Left lung (tissue), 10 donors: ENCODE measurements around the gene NAALADL2. TPM values are rescaled to one million over a fixed set of nuclear protein-coding genes. Genes with fewer than 3 reads are reported as not detected.

Experiments used
- ATAC-seq: fragments of 200-7000 bp; cut with Tn5 transposase; one replicate; pipeline ENCODE4 v1.9.1; 2020; ENCODE audit warnings: moderate library complexity
- DNase-seq, 4 donors: peaks; one replicate each; pipeline ENCODE4 v3.0.0-alpha.2; 2013 to 2020
- H3K27ac ChIP-seq, 2 donors: fragments of 200-600 bp; sonication (generic) in 1 of 2; one replicate each; pipeline versions ENCODE4 v1.5.0 to v1.8.0; 2020 to 2021
- H3K27me3 ChIP-seq, 2 donors: fragments of 200-600 bp; sonication (generic) in 1 of 2; one replicate each; pipeline versions ENCODE4 v1.5.0 to v1.8.0; 2020 to 2021
- H3K36me3 ChIP-seq, 2 donors: fragments of 200-600 bp; sonication (generic) in 1 of 2; one replicate each; pipeline versions ENCODE4 v1.5.0 to v1.8.0; 2020 to 2021
- H3K4me1 ChIP-seq, 2 donors: fragments of 200-600 bp; one replicate each; pipeline ENCODE4 v1.8.0; 2021
- H3K4me3 ChIP-seq, 2 donors: fragments of 200-600 bp; sonication (generic) in 1 of 2; one replicate each; pipeline versions ENCODE4 v1.5.0 to v1.8.0; 2020 to 2021; ENCODE audit warnings: mild to moderate bottlenecking in 1 of 2
- H3K9me3 ChIP-seq, 2 donors: fragments of 200-600 bp; sonication (generic) in 1 of 2; one replicate each; pipeline versions ENCODE4 v1.5.0 to v1.8.0; 2020 to 2021
- intact Hi-C, 2 donors: fragments of 100-400 bp; cut with DNase I; formaldehyde crosslinking; loops; one replicate each; pipeline versions ENCODE4 v1.11.2 to v1.14.2; 2022
- polyA plus RNA-seq, 6 donors: library from polyadenylated mRNA; unstranded; fragments of 120-200 nt; gene quantifications; one replicate each; pipeline ENCODE4 v1.2.1, GENCODE V29; 2013; ENCODE audit not compliant: insufficient read length in 6 of 6
- total RNA-seq, 2 donors: library from RNA; stranded (reverse); fragmentation: NEBNext Ultra II Directional; extraction: Animal tissue kit (Norgen Biotek cat#: 25700); gene quantifications; one replicate each; pipeline ENCODE4 v1.2.1, GENCODE V29; 2021
- TF ChIP-seq, protein P1 (sequence below), 2 donors: fragments of 200-600 bp; sonication (generic) in 1 of 2; IDR thresholded peaks; one replicate each; pipeline versions ENCODE4 v1.5.0 to v1.8.0; 2021; ENCODE audit warnings: antibody characterized with exemption in 2 of 2
- donor health status: DM: no; HTN: yes; CAD: no.
- donor health status: DM: no; HTN: no; CAD: no.

Gene NAALADL2
- total and polyA plus RNA-seq, 8 donors: 9.8 to 23.3 (median 17.8) TPM

GRCh38 chr3:175335229-175335628 lies 476.1 kb downstream of the NAALADL2 start:
- Histone ChIP-seq H3K4me1 (no peaks in the 10 kb centered on the region), H3K9me3 (no peaks in the 10 kb centered on the region), H3K4me3 (no peak overlapping the region), H3K36me3 (no peaks in the 10 kb centered on the region), H3K27ac (no peak overlapping the region), H3K27me3 (no peaks in the 10 kb centered on the region)
- DNase-seq (no peak), ATAC-seq (peak; percentile 45)
- intact Hi-C loops: no loop called here
- TF ChIP-seq, protein P1, sequence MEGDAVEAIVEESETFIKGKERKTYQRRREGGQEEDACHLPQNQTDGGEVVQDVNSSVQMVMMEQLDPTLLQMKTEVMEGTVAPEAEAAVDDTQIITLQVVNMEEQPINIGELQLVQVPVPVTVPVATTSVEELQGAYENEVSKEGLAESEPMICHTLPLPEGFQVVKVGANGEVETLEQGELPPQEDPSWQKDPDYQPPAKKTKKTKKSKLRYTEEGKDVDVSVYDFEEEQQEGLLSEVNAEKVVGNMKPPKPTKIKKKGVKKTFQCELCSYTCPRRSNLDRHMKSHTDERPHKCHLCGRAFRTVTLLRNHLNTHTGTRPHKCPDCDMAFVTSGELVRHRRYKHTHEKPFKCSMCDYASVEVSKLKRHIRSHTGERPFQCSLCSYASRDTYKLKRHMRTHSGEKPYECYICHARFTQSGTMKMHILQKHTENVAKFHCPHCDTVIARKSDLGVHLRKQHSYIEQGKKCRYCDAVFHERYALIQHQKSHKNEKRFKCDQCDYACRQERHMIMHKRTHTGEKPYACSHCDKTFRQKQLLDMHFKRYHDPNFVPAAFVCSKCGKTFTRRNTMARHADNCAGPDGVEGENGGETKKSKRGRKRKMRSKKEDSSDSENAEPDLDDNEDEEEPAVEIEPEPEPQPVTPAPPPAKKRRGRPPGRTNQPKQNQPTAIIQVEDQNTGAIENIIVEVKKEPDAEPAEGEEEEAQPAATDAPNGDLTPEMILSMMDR (IDR thresholded peaks at IDR 0.05): no peak

GRCh38 chr3:175336406-175337133 lies 477.4 kb downstream of the NAALADL2 start:
- H3K4me3 ChIP-seq: no peak overlapping the region
- no peaks in the 10 kb centered on the region for H3K27me3 ChIP-seq
- intact Hi-C loops: no loop called here
- H3K36me3 ChIP-seq: no peaks in the 10 kb centered on the region
- no peaks in the 10 kb centered on the region for H3K4me1 ChIP-seq
- no peak overlapping the region for H3K27ac ChIP-seq
- ATAC-seq (peak; percentile 11), DNase-seq (no peak)
- TF ChIP-seq, protein P1 (IDR thresholded peaks at IDR 0.05): no peak
- H3K9me3 ChIP-seq: no peaks in the 10 kb centered on the region

GRCh38 chr3:175337631-175338030 lies 478.5 kb downstream of the NAALADL2 start:
- H3K36me3 ChIP-seq: no peaks in the 10 kb centered on the region
- intact Hi-C loops: no loop called here
- no peak for DNase-seq
- no peaks in the 10 kb centered on the region for H3K9me3 ChIP-seq
- TF ChIP-seq, protein P1 (IDR thresholded peaks at IDR 0.05): no peak
- no peak overlapping the region for H3K4me3 ChIP-seq
- ATAC-seq: no peak
- H3K27me3 ChIP-seq: no peaks in the 10 kb centered on the region
- no peak overlapping the region for H3K27ac ChIP-seq
- no peaks in the 10 kb centered on the region for H3K4me1 ChIP-seq

GRCh38 chr3:175338775-175339535 lies 479.8 kb downstream of the NAALADL2 start:
- H3K4me1 ChIP-seq: no peaks in the 10 kb centered on the region
- TF ChIP-seq, protein P1 (IDR thresholded peaks at IDR 0.05): no peak
- intact Hi-C loops: no loop called here
- ATAC-seq (peak; percentile 94), DNase-seq (peak in 2 of 4 donors; percentile 4 to 69)
- H3K4me3 ChIP-seq: no peak overlapping the region
- peak overlapping the region in 1 of 2 donors; percentile 42 for H3K27ac ChIP-seq
- no peaks in the 10 kb centered on the region for H3K9me3 ChIP-seq
- H3K27me3 ChIP-seq: no peaks in the 10 kb centered on the region
- H3K36me3 ChIP-seq: no peaks in the 10 kb centered on the region

DNA sequence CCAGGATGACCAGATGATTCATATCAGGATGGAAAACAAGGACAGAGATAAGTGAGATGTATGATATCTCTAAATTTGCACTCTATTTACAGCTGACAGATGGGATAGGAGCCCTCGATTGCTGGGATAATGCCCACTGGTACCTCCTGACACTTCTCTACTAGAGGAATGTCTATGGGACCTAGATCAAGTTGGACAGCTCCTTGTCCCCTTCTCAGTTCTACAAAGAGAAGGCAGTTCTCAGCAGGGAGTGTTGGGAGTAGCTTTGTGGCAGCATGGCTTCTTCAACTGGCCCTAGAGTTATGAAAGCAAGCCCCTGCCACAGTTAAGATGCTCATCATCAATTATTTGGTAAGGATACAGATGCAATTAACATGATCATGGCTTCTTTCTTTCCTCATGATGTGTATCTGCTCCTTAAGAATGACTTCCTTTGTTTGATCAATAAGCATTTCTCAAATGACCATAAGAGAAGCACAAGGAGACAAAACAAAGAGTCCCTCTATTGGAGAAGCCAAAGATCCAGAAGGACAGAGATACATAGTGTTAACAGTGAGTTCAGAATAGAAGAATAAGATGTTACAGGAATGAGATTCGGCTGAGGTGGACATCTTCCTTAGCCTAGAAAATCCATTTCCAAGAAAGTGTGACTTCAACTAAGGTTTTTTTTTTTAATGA lies 481.3 kb downstream of the NAALADL2 start:
- no peak for DNase-seq
- H3K9me3 ChIP-seq: no peaks in the 10 kb centered on the region
- TF ChIP-seq, protein P1 (IDR thresholded peaks at IDR 0.05): no peak
- no peak for ATAC-seq
- H3K27ac ChIP-seq: no peak overlapping the region
- H3K4me3 ChIP-seq: no peak overlapping the region
- no peaks in the 10 kb centered on the region for H3K36me3 ChIP-seq
- no peaks in the 10 kb centered on the region for H3K27me3 ChIP-seq
- H3K4me1 ChIP-seq: no peaks in the 10 kb centered on the region
- intact Hi-C loops: no loop called here
